Measurements from ENCODE around the gene DHRS12. TPM values are rescaled to one million over a fixed set of nuclear protein-coding genes. Genes with fewer than 3 reads are reported as not detected.

The DHRS12 gene
- total RNA-seq, 1 donor from 2014 or later, result 17.3 TPM

- Mint-ChIP-seq H3K4me3 (no peak overlapping the region), H3K36me3 (peaks cover 3% of the 10 kb centered on the region), H3K4me1 (peaks cover 10% of the 10 kb centered on the region), H3K9me3 (no peaks in the 10 kb centered on the region), H3K27me3 (ENCODE audit: low read depth) (peaks cover 21% of the 10 kb centered on the region), H3K27ac (no peak overlapping the region)
- no peak for DNase-seq (ENCODE audit: low spot score in 2 of 2, unreplicated experiment in 2 of 2)
- TF ChIP-seq CTCF (IDR thresholded peaks at IDR 0.05; ENCODE audit: unreplicated experiment), result no peak
These were observed 10.1 kb upstream of the DHRS12 start for GRCh38 chr13:51814071-51814470.

- no peak for TF ChIP-seq CTCF (IDR thresholded peaks at IDR 0.05; ENCODE audit: unreplicated experiment)
- no peak overlapping the region for H3K4me3 Mint-ChIP-seq
- no peak for DNase-seq (ENCODE audit: low spot score in 2 of 2, unreplicated experiment in 2 of 2)
- H3K9me3 Mint-ChIP-seq, result no peaks in the 10 kb centered on the region
- H3K36me3 Mint-ChIP-seq, result peaks cover 4% of the 10 kb centered on the region
- H3K4me1 Mint-ChIP-seq, result peaks cover 10% of the 10 kb centered on the region
- no peak overlapping the region for H3K27ac Mint-ChIP-seq
- peaks cover 10% of the 10 kb centered on the region for H3K27me3 Mint-ChIP-seq (ENCODE audit: low read depth)
These were observed 8.0 kb upstream of the DHRS12 start for GRCh38 chr13:51811920-51812451.

GRCh38 chr13:51811046-51811445 lies 7.1 kb upstream of the DHRS12 start:
- Mint-ChIP-seq H3K27ac (no peak overlapping the region), H3K4me3 (no peak overlapping the region), H3K4me1 (peaks cover 14% of the 10 kb centered on the region), H3K27me3 (ENCODE audit: low read depth) (peaks cover 4% of the 10 kb centered on the region), H3K36me3 (peaks cover 4% of the 10 kb centered on the region), H3K9me3 (no peaks in the 10 kb centered on the region)
- no peak for DNase-seq (ENCODE audit: low spot score in 2 of 2, unreplicated experiment in 2 of 2)
- TF ChIP-seq CTCF (IDR thresholded peaks at IDR 0.05; ENCODE audit: unreplicated experiment), result no peak

- Mint-ChIP-seq H3K27ac (no peak overlapping the region), H3K27me3 (ENCODE audit: low read depth) (no peaks in the 10 kb centered on the region), H3K4me3 (no peak overlapping the region), H3K36me3 (peaks cover 4% of the 10 kb centered on the region), H3K9me3 (no peaks in the 10 kb centered on the region), H3K4me1 (peaks cover 16% of the 10 kb centered on the region)
- no peak for TF ChIP-seq CTCF (IDR thresholded peaks at IDR 0.05; ENCODE audit: unreplicated experiment)
- DNase-seq (ENCODE audit: low spot score in 2 of 2, unreplicated experiment in 2 of 2), result no peak
These were observed 4.8 kb upstream of the DHRS12 start for GRCh38 chr13:51808811-51809210.

- Mint-ChIP-seq H3K27me3 (ENCODE audit: low read depth) (no peaks in the 10 kb centered on the region), H3K27ac (no peak overlapping the region), H3K36me3 (peaks cover 4% of the 10 kb centered on the region), H3K9me3 (no peaks in the 10 kb centered on the region), H3K4me1 (peaks cover 30% of the 10 kb centered on the region), H3K4me3 (no peak overlapping the region)
- DNase-seq (ENCODE audit: low spot score in 2 of 2, unreplicated experiment in 2 of 2), result no peak
- TF ChIP-seq CTCF (IDR thresholded peaks at IDR 0.05; ENCODE audit: unreplicated experiment), result no peak
These were observed 3.1 kb upstream of the DHRS12 start for GRCh38 chr13:51807041-51807440.

GRCh38 chr13:51806566-51806965 lies 2.6 kb upstream of the DHRS12 start:
- H3K9me3 Mint-ChIP-seq, result no peaks in the 10 kb centered on the region
- H3K27ac Mint-ChIP-seq, result no peak overlapping the region
- no peaks in the 10 kb centered on the region for H3K27me3 Mint-ChIP-seq (ENCODE audit: low read depth)
- no peak for DNase-seq (ENCODE audit: low spot score in 2 of 2, unreplicated experiment in 2 of 2)
- no peak for TF ChIP-seq CTCF (IDR thresholded peaks at IDR 0.05; ENCODE audit: unreplicated experiment)
- no peak overlapping the region for H3K4me3 Mint-ChIP-seq
- peaks cover 33% of the 10 kb centered on the region for H3K4me1 Mint-ChIP-seq
- peaks cover 4% of the 10 kb centered on the region for H3K36me3 Mint-ChIP-seq

Data from mesothelial cell of epicardium (in vitro differentiated cells).